Neural progenitor cell (in vitro differentiated cells): ENCODE results near the gene TCP11.

Source experiments
- CTCF ChIP-seq: fragments of 200-600 bp; sonication (generic); IDR thresholded peaks from 2 replicates; pipeline ENCODE4 v1.5.1; 2017; ENCODE audit warnings: antibody characterized with exemption, mild to moderate bottlenecking
- EZH2 ChIP-seq: fragments of 200-600 bp; sonication (generic); IDR thresholded peaks from 2 replicates; pipeline ENCODE4 v1.6.1; 2017; ENCODE audit warnings: antibody characterized with exemption, mild to moderate bottlenecking, moderate library complexity
- EZH2phosphoT487 ChIP-seq: fragments of 200-600 bp; sonication (generic); IDR thresholded peaks from 2 replicates; pipeline ENCODE4 v1.6.1; 2017; ENCODE audit warnings: antibody characterized with exemption

- TF ChIP-seq CTCF = no peak
- TF ChIP-seq EZH2 = no peak
- no peak for TF ChIP-seq EZH2phosphoT487
These were observed 36.5 kb upstream of the TCP11 start for GRCh38 chr6:35177596-35177995.
